ENCODE data around the gene UQCRHL.
A peak's percentile ranks its signal among the peaks of the same experiment; 100 is the strongest.
"Not testable (repeated sequence)": the region's sequence is repeated elsewhere in the genome, so short reads cannot be mapped to it uniquely, and the experiment has no call there.

The UQCRHL gene

DNA sequence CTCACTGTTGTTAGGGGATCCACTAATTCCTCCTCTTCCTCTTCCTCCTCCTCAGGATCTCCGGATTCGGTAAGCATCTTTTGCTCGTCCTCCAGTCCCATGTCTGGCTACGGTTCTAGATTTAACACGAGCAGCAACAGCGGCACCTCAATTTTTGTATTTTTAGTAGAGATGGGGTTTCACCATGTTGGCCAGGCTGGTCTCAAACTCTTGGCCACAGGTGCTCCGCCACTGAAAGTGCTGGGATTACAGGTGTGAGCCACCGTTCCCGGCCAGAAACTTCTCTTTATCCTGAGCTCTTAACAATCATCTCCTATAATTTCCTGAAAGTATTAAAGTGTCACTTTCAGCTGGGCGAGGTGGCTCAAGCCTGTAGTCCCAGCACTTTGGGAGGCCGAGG, at the start of gene UQCRHL:
Gene UQCRHL (minus strand): TSS at position 101 of the 400 bp plus-strand sequence. CDS start 0 bp downstream, at position 101.
- not testable (repeated sequence) for DNase-seq (ENCODE audit: low read depth in 2 of 2)

DNA sequence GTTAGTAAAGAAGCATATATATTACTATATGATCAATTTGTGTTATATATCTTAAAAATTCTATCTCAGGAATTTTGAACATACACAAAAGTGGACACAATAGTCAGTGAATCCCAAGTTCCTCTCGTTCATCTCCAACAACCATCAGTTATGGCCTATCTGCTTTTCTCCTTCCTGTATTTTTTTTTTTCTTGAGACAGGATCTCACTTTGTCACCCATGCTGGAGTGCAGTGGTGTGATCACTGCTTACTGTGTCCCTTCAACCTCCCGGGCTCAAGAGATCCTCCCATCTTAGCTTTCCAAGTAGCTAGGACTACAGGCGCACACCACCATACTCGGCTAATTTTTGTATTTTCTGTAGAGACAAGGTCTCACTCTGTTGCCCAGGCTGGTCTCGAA, 49.4 kb upstream of the UQCRHL start:
- DNase-seq (ENCODE audit: low read depth in 2 of 2) = no peak

DNA sequence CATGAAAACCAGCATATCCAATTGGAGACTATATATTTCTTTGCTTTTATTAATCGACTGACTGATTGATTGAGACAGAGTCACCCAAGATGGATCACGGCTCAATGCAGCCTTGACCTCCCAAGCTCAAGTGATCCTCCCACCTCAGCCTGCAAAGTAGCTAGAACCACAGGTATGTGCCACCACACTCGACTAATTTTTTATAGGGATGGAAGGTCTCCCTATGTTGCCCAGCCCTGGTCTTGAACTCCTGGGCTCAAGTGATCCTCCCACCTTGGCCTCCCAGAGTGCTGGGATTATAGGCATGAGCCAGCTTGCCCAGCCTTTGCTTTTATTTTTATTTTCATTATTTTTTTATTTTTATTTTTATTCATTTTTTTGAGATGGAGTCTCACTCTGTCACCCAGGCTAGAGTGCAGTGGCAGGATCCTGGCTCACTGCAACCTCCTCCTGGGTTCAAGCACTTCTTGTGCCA, 45.4 kb upstream of the UQCRHL start:
- no peak for DNase-seq (ENCODE audit: low read depth in 2 of 2)

DNA sequence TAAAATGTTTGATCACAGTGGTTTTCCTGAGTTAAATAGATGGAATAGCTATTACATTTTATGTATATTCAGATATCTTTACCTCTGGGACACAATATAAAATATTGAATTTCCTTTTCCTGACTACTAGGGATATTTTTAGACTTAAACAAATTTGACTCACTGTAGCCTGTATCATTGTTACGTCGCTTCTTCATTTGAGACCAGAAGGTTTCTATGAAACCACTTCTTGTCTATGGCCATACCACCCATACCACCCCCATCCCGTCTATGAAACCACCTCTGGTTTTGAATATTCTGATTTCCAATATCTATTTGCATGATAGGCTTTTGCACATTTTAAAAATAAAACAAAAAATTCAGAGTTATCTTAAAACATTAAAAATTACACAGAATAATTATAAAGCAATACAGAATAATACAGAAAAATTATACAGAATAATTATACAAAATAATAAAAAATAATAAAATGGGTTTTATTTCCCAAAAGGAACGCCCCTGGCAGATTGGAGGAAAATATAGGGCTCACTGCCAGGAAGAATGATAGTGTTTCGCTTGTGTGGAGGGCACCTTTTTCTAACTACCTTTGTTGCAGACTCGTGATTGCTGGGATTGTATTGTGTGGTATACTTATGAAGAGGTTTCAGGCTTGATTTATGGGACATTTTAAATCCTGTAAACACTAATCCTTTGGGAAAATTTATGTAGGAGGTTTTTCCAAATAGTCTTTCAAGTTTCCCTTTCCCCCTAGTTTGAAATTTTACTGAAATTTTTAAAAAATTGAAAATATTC, 44.8 kb upstream of the UQCRHL start:
- DNase-seq (ENCODE audit: low read depth in 2 of 2) = no peak

DNA sequence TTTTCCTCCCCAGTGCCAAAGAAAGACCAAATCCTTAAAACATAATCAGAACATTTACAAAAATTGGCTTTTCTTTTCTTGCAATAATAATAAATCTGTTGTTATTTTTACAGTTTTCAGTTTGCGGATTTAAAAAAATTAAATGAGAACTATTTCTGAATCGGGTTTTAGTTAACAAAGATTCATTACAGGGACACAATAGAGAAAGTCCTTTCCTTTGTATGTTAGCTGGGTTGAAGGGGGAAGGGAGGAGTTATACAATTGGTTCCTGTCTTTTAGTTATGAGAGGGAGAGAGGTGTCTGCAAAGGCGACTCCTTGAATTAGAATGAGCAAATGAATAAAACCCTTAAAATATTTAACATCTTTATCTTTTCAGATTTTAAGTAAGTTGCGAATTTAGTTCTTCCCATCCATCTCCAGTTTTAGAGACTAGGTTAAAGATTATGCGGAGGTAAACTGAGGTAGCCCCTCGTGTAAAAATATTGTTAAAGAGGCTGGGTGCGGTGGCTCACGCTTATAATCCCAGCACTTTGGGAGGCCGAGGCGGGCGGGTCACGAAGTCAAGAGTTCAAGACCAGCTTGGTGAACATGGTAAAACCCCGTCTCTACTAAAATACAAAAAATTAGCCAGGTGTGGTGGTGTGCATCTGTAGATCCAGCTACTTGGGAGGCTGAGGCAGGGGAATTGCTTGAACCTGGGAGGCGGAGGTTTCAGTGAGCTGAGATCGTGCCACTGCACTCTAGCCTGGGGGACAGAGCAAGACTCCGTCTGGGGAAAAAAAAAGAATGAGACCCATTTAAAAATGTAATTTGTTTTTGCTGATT, 44.0 kb upstream of the UQCRHL start:
- DNase-seq (ENCODE audit: low read depth in 2 of 2) = no peak

DNA sequence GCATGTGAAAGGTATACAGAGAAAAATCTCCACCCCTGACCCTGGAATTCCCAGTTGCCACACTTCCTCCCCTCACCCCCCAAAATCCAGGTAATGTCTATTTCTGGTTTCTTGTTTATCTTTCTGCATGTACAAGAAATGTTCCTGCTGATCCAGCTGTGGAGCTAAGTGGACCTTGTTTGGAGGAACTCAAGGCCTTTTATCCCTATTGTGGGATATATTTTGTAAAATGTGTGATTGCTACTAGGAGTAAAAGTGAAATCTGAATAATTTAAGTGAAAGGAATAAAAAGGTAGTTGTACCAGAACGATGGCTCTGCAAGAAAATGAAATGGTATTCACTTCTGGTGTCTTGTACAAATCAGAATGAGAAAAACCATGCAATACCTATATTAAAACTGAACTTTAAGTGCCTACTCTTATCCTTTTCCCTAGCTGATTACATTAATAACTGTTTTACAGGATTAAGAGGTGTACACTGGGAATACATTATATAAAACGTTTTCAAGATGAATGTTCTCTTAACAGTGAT, 43.1 kb upstream of the UQCRHL start:
- no peak for DNase-seq (ENCODE audit: low read depth in 2 of 2)

DNA sequence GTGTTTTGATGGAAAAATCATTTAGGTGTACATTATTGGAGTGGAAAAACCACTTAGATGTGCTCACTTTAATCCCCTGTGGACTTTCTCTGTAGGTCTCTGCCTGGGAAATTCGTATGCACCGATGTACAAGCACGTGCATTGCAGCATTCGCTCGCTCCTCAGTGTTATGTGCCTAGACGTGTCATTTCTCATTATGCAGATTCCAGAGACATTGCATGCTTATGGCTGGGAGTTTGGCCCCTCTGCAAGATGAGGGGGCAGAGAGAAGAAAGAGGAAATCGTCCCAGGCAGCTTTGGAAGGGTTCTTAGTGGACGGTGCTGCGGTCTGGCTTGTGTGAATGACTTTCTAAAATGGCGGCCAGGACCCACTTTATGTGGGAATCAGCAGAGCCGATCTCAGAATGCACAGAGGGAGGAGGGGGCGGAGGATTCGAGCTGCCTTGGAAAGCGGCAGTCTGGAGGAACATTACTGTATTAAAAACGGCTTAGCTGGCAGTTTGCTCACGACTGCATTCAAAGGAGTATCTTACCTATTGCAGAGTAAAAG, 42.4 kb upstream of the UQCRHL start:
- DNase-seq (ENCODE audit: low read depth in 2 of 2) = peak in 1 of 2 donors; percentile 18

DNA sequence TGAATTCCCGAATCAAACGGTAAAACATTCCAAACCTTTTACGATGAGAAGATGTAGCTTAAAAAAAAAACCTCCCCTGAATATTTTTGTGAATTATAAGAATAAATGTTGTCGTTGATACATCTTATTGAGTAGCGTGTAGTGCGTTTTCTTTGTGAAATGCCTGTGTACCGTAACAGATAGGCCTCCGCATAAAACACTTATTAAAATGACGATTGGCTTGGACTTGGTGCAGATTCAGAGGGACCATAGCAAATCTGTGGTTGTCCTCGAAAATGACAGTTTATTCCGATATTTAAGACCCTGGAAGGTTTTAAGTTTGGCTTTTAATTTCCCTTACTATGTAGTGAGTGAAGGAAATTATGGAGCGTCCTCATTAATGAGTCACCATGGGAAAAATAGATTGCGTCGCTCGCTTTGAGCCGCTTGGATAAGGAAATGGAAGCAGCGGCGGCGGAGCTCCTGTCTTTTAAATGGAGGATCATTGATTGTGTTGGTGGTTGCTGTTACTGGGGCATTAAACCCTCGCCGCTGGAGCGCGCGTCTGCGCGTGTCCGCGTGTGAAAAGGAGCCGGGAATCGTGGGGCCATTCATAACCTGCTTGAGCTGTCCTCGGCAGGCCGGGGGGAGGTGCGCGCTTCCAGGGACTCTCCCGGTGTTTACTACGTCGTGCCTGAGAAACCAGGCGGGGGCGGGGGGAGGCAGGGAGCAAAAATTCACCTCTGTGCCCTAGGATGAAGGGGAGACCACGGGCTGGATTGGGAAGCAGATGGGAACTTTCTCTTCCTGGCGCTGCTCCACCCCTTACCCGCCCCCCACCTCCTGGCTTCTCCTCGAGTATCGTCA, 41.7 kb upstream of the UQCRHL start:
- DNase-seq (ENCODE audit: low read depth in 2 of 2) = peak; percentile 47 to 65

DNA sequence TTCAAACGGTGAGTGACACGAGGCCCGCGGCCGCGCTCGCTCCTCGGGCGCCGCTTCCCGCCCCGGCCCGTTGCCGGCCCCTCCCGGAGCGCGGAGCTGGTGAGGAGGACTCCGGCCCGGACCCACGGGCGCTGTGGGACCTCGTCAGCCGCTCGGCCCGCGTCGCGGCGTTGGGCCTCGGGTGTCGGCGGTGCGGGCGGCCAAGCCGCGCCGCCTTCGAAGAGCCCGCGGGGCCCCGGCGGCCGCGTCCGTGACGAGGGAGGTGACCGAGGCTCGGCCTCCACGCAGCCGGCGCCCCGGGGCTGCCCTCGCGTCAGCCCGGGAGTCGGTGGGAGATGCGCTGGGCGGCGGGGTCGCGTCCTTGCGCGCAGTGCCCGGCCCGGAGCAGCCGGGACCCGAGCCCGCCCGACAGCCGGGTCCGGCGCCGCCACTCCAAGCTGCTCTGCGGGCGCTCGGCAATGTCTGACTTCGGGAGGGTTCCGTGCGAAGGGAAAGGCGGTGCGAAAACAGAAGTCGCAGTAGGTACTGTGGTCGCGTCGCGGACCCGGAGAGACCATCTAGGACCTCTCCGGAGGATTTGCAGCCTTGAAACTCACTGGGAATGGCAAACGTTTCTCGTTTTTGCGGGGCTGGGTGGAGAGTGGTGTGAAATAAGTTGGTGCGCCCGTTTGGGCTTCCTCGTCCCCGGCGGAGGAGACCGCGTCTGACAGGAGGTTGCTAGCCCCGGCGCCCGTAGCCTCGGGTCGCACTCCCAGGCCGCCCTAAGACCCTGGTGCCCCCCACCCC, 40.9 kb upstream of the UQCRHL start:
- peak; percentile 20 to 34 for DNase-seq (ENCODE audit: low read depth in 2 of 2)

DNA sequence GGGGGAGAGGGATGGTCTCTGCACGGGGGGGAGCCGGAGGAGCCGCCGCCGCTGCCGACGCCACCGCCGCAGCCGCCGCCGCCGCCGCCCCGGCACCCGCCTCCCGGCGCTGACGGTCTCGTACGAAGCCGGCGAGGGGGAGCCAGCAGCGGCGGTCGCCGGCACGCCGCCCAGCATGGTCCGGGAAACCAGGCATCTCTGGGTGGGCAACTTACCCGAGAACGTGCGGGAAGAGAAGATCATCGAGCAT, 40.4 kb upstream of the UQCRHL start:
- DNase-seq (ENCODE audit: low read depth in 2 of 2) = peak in 1 of 2 donors; percentile 13

DNA sequence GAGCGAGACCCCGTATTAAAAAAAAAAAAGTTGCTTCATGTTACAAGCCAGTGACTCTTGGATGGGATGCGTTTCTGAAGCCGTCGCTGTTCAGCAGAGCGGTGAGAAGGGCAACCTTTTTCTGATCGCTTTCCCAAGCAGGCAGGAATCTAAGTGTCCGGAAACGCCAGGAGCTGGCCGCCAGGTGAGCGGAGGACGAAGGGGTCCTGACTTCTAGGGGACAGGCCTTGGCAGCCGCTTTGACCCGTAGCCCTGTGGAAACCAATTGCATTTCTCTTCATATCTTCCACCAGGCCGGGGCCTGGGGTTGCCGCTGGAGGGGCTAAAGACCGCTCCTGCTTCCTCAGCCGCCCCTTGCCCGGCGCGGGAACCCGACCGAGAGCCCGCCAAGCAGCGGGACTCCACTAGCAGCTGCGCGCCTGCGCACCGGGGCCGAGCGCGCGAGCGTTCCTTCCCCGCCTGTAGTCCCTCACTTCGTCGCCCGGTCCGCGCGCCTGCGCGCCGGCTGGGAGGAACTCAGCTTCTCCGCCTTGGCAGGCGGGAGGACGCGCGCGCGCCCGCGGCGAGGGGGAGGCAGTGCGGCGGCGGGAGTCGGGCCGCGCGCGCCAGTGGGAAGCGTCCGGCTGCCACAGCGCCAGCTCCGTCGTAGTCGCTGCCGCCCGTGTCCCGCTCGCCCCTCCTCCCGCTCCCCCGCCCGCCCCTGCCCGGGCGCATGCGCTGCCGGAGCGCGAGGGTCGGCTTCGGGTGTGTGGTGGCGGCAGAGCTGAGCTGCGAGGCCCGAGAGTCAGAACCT, 39.8 kb upstream of the UQCRHL start, which contains the start of gene SPEN:
Gene SPEN (plus strand): TSS at position 608 of the 793 bp plus-strand sequence. CDS start 361 bp downstream, outside the sequence.
- DNase-seq (ENCODE audit: low read depth in 2 of 2) = peak; percentile 98 to 99

DNA sequence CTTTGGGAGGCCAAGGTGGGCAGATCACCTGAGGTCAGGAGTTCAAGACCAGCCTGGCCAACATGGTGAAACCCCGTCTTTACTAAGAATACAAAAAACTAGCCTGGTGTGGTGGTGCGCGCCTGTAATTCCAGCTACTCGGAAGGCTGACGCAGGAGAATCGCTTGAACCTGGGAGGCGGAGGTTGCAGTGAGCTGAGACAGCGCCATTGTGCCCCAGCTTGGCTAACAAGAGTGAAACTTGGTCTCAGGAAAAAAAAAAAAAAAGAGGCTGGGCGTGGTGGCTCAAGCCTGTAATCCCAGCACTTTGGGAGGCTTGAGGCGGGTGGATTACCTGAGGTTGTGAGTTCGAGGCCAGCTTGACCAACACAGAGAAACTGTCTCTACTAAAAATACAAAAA, 38.6 kb upstream of the UQCRHL start:
- not testable (repeated sequence) for DNase-seq (ENCODE audit: low read depth in 2 of 2)

DNA sequence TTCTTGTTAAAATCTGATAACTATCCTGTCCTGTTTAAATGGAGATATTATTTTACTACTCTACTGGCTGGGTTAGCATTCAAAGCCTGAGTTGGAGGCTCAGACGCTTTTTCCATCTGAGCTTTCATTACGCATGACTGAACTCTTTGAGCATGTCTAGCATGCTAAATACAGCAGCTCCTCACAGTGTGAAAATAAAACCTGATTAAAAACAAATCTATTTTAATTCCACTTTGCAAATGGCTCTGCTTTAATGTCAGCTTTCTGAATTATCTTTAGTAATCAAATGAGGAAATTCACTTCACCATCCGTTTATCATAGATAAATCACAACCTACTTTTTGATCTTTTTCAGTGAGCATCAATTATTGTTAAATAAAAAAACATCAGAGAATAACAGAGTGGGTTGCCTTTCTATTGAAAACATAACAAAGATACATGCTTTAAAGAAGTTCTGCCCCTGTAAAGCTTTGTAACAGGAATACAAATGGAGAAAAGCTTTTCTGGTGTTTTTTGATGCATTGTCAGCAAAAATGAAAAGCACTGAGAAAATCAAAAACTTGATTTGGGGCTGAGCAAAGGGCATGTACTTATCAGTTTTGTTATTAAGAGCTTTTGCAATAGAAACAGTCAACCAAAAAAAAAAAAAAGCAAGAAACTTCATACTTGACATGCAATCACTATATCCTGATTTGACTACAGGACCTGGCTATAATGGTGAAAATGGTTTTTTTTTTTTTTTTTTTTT, 36.5 kb upstream of the UQCRHL start:
- no peak for DNase-seq (ENCODE audit: low read depth in 2 of 2)

DNA sequence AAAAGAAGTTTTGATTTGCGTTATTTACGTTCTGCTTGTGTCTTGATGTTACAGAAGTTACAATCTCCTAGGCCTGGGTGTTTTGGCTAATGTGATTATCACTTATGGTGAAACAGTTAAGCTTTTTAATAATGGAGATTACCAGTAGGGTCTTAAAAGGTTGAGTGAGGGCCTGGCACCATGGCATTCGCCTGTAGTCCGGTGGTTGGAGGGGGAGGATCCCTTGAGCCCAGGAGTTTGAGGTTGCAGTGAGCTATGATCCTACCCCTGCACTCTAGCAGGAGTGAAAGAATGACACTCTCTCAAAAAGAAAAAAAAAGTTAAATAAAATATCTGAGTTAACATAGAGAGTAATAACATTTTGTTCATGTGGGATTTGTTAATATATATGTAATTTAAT, 31.3 kb upstream of the UQCRHL start:
- no peak for DNase-seq (ENCODE audit: low read depth in 2 of 2)

DNA sequence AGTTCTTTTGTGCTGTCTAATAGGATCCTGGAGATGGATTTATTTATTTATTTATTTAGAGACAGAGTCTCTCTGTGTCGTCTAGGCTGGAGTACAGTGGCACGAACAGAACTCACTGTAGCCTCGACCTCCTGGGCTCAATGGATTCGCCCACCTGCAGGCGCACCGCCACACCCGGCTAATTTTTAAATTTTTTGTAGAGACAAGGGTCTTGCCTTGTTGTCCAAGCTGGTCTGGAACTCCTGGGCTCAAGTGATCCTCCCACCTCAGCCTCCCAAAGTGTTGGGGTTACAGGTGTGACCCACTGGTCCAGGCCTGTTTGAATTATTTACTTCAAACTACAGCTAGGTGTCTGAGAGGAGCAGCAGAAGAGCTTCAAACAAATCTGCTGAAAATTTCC, 30.5 kb upstream of the UQCRHL start:
- no peak for DNase-seq (ENCODE audit: low read depth in 2 of 2)

DNA sequence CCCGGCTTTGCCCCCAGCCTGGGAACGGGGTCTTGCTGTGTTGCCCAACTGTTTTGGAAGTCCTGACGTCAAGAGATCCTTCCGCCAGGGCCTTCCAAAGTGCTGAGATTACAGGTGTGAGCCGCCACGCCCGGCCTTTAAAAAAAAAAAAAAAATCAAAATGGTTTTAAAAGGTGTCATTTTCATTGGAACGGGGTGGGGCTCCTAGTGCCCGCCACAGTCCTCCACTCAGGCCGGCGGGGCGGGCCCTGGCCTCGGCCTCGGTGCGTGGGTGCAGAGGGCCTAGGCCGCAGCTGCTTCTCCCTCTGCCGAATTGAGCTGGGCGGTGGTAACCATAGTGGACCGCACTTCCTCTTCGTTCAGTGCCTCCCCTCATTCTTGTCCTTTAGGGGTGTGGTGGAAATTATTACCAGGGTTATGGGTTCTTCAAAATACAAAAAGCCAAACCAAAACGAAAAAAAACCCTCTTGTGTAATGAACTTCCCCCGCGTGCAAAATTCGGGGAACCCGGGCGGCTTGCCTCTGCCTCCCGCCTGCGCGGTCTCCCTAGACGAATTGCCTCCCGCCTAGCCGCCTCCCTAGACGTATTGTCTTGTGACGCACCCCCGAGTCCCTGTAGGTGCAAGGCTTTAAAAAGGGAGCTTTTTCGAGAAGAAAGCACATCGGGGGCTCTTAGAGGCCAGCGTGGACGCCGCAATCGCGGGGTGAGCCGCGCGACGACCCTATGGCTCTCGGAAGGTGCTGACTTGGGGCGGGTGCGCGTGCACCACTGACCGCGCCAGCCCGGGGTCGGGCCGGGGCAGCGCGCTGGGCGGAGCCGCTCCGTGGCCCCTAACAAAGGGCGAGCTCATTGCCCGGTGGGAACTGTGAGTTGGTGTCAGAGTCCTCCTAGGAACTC, 29.6 kb upstream of the UQCRHL start:
- DNase-seq (ENCODE audit: low read depth in 2 of 2) = peak; percentile 48 to 73

DNA sequence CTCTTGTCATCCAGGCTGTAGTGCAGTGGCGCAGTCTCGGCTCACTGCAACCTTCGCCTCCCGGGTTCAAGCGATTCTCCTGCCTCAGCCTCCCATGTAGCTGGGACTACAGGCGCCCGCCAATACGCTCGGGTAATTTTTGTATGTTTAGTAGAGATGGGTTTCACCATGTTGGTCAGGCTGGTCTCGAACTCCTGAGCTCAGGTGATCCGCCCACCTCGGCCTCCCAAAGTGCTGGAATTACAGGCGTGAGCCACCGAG, 29.0 kb upstream of the UQCRHL start:
- not testable (repeated sequence) for DNase-seq (ENCODE audit: low read depth in 2 of 2)
